ENCODE results near the gene SYNM.

SYNM gene

DNA sequence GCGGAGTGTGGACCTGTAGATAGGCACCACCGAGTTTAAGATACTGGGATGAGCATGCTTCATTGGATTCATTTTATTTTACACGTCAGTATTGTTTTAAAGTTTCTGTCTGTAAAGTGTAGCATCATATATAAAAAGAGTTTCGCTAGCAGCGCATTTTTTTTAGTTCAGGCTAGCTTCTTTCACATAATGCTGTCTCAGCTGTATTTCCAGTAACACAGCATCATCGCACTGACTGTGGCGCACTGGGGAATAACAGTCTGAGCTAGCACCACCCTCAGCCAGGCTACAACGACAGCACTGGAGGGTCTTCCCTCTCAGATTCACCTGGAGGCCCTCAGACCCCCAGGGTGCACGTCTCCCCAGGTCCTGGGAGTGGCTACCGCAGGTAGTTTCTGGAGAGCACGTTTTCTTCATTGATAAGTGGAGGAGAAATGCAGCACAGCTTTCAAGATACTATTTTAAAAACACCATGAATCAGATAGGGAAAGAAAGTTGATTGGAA is 29.5 kb downstream of the SYNM start:
- no peaks in the 10 kb centered on the region for H3K79me2 ChIP-seq (ENCODE audit: control insufficient read depth, low read length)
- no peak overlapping the region for H3K4me3 ChIP-seq (ENCODE audit: low read length)
- H3K9me2 ChIP-seq (replicated peaks; ENCODE audit: control insufficient read depth, low read length) = no peaks in the 10 kb centered on the region
- TF ChIP-seq, protein P1, sequence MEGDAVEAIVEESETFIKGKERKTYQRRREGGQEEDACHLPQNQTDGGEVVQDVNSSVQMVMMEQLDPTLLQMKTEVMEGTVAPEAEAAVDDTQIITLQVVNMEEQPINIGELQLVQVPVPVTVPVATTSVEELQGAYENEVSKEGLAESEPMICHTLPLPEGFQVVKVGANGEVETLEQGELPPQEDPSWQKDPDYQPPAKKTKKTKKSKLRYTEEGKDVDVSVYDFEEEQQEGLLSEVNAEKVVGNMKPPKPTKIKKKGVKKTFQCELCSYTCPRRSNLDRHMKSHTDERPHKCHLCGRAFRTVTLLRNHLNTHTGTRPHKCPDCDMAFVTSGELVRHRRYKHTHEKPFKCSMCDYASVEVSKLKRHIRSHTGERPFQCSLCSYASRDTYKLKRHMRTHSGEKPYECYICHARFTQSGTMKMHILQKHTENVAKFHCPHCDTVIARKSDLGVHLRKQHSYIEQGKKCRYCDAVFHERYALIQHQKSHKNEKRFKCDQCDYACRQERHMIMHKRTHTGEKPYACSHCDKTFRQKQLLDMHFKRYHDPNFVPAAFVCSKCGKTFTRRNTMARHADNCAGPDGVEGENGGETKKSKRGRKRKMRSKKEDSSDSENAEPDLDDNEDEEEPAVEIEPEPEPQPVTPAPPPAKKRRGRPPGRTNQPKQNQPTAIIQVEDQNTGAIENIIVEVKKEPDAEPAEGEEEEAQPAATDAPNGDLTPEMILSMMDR (IDR thresholded peaks at IDR 0.05; ENCODE audit: low read depth, low read length, poor library complexity, severe bottlenecking) = no peak
- no peak for TF ChIP-seq EZH2phosphoT487 (IDR thresholded peaks at IDR 0.05; ENCODE audit: borderline replicate concordance, low read length)
- H3K4me1 ChIP-seq (ENCODE audit: control insufficient read depth, low read length) = no peaks in the 10 kb centered on the region
- H3K27ac ChIP-seq (ENCODE audit: low read depth, low read length) = no peak overlapping the region
- no peaks in the 10 kb centered on the region for H4K20me1 ChIP-seq (ENCODE audit: control insufficient read depth, insufficient read depth, low read depth, low read length)
- H3K9me3 ChIP-seq (ENCODE audit: control insufficient read depth, insufficient read depth, low read length) = no peaks in the 10 kb centered on the region
- no peaks in the 10 kb centered on the region for H3F3A ChIP-seq (ENCODE audit: control insufficient read depth, insufficient read depth)
- H3K4me2 ChIP-seq (ENCODE audit: low read length) = no peak overlapping the region
- H3K36me3 ChIP-seq (ENCODE audit: control insufficient read depth, low read length) = no peaks in the 10 kb centered on the region
- H3K27me3 ChIP-seq (ENCODE audit: control insufficient read depth, low read length) = no peaks in the 10 kb centered on the region

DNA sequence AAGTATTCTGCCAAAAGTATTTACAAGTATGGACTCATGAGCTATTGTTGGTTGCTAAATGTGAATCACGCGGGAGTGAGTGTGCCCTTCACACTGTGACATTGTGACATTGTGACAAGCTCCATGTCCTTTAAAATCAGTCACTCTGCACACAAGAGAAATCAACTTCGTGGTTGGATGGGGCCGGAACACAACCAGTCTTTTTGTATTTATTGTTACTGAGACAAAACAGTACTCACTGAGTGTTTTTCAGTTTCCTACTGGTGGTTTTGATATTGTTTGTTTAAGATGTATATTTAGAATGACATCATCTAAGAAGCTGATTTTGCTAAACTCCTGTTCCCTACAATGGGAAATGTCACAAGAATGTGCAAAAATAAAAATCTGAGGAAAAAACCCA is 30.3 kb downstream of the SYNM start:
- Histone ChIP-seq H3K9me2 (replicated peaks; ENCODE audit: control insufficient read depth, low read length) (no peaks in the 10 kb centered on the region), H3K27ac (ENCODE audit: low read depth, low read length) (no peak overlapping the region), H3K9me3 (ENCODE audit: control insufficient read depth, insufficient read depth, low read length) (no peaks in the 10 kb centered on the region), H3K4me2 (ENCODE audit: low read length) (no peak overlapping the region), H3K4me1 (ENCODE audit: control insufficient read depth, low read length) (no peaks in the 10 kb centered on the region), H3K4me3 (ENCODE audit: low read length) (no peak overlapping the region), H3F3A (ENCODE audit: control insufficient read depth, insufficient read depth) (no peaks in the 10 kb centered on the region), H3K36me3 (ENCODE audit: control insufficient read depth, low read length) (no peaks in the 10 kb centered on the region), H4K20me1 (ENCODE audit: control insufficient read depth, insufficient read depth, low read depth, low read length) (no peaks in the 10 kb centered on the region), H3K79me2 (ENCODE audit: control insufficient read depth, low read length) (no peaks in the 10 kb centered on the region), H3K27me3 (ENCODE audit: control insufficient read depth, low read length) (no peaks in the 10 kb centered on the region)
- no peak for TF ChIP-seq EZH2phosphoT487 (IDR thresholded peaks at IDR 0.05; ENCODE audit: borderline replicate concordance, low read length)
- TF ChIP-seq, protein P1 (IDR thresholded peaks at IDR 0.05; ENCODE audit: low read depth, low read length, poor library complexity, severe bottlenecking) = no peak

DNA sequence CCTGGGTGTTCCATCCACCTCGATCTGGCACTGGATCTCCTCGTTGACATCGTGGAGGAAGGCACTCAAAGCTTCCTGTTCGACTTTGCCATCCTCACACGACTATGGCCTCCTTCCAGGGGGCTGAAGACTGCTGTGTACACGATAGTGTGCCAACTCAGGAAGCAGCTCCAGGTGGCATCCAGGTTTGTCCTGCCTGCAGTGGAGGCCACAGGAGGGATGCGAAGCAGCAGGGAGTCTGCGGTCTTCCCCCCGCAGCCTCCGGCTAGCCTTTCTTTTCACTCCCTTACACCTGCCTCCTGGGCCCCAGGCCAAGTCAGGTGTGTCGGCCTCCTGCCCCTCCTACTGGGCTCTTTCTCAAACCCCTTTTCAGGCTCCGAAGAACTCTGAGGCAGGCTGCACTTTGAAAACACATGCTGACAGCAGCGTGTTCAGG is 32.2 kb downstream of the SYNM start:
- H3K9me2 ChIP-seq (replicated peaks; ENCODE audit: control insufficient read depth, low read length) = no peaks in the 10 kb centered on the region
- no peaks in the 10 kb centered on the region for H3K36me3 ChIP-seq (ENCODE audit: control insufficient read depth, low read length)
- no peak overlapping the region for H3K4me3 ChIP-seq (ENCODE audit: low read length)
- no peaks in the 10 kb centered on the region for H3K27me3 ChIP-seq (ENCODE audit: control insufficient read depth, low read length)
- no peak overlapping the region for H3K27ac ChIP-seq (ENCODE audit: low read depth, low read length)
- H4K20me1 ChIP-seq (ENCODE audit: control insufficient read depth, insufficient read depth, low read depth, low read length) = no peaks in the 10 kb centered on the region
- no peaks in the 10 kb centered on the region for H3K79me2 ChIP-seq (ENCODE audit: control insufficient read depth, low read length)
- no peaks in the 10 kb centered on the region for H3F3A ChIP-seq (ENCODE audit: control insufficient read depth, insufficient read depth)
- no peaks in the 10 kb centered on the region for H3K4me1 ChIP-seq (ENCODE audit: control insufficient read depth, low read length)
- TF ChIP-seq EZH2phosphoT487 (IDR thresholded peaks at IDR 0.05; ENCODE audit: borderline replicate concordance, low read length) = no peak
- TF ChIP-seq, protein P1 (IDR thresholded peaks at IDR 0.05; ENCODE audit: low read depth, low read length, poor library complexity, severe bottlenecking) = no peak
- no peak overlapping the region for H3K4me2 ChIP-seq (ENCODE audit: low read length)
- no peaks in the 10 kb centered on the region for H3K9me3 ChIP-seq (ENCODE audit: control insufficient read depth, insufficient read depth, low read length)
